NCI-H1092 treated with DMSO at 0.1 percent for 48 hours (cell line): ENCODE measurements around the gene CAPS.

Experiments used
- DNase-seq: peaks from one replicate; lab custom pipeline; 2025; lab: John Stamatoyannopoulos, UW

Gene CAPS

GRCh38 chr19:5934774-5935472, 20.9 kb downstream of the CAPS start:
- DNase-seq, result no peak

GRCh38 chr19:5935473-5936291, 21.6 kb downstream of the CAPS start:
- no peak for DNase-seq

GRCh38 chr19:5936292-5936592, 22.2 kb downstream of the CAPS start:
- no peak for DNase-seq

GRCh38 chr19:5937550-5937949, 23.5 kb downstream of the CAPS start:
- no peak for DNase-seq

- DNase-seq, result no peak
Measured at GRCh38 chr19:5940260-5941208, 26.5 kb downstream of the CAPS start.

GRCh38 chr19:5941673-5942072, 27.6 kb downstream of the CAPS start:
- DNase-seq, result no peak

GRCh38 chr19:5943045-5943444, 29.0 kb downstream of the CAPS start:
- no peak for DNase-seq

GRCh38 chr19:5943623-5944022, 29.6 kb downstream of the CAPS start:
- DNase-seq, result no peak

- no peak for DNase-seq
Measured at GRCh38 chr19:5947435-5947834, 33.4 kb downstream of the CAPS start.

GRCh38 chr19:5948752-5949564, 34.9 kb downstream of the CAPS start:
- DNase-seq, result peak; percentile 29

- DNase-seq, result peak; percentile 81
Measured at GRCh38 chr19:5949792-5950305, 35.8 kb downstream of the CAPS start.

- no peak for DNase-seq
Measured at GRCh38 chr19:5950741-5951140, 36.7 kb downstream of the CAPS start.

GRCh38 chr19:5951338-5951861, 37.3 kb downstream of the CAPS start:
- DNase-seq, result peak; percentile 46

- peak; percentile 39 for DNase-seq
Measured at GRCh38 chr19:5952193-5953029, 38.4 kb downstream of the CAPS start.

- DNase-seq, result no peak
Measured at GRCh38 chr19:5953030-5953589, 39.1 kb downstream of the CAPS start.

GRCh38 chr19:5953680-5954213, 39.7 kb downstream of the CAPS start:
- peak; percentile 58 for DNase-seq

- DNase-seq, result no peak
Measured at GRCh38 chr19:5954293-5954692, 40.2 kb downstream of the CAPS start.

- peak; percentile 54 for DNase-seq
Measured at GRCh38 chr19:5955636-5955935, 41.5 kb downstream of the CAPS start.

- DNase-seq, result no peak
Measured at GRCh38 chr19:5956323-5956722, 42.3 kb downstream of the CAPS start.

- peak; percentile 43 for DNase-seq
Measured at GRCh38 chr19:5956728-5957127, 42.7 kb downstream of the CAPS start.
